Measurements from ENCODE around the gene ZNF229. TPM values are rescaled to one million over a fixed set of nuclear protein-coding genes. Genes with fewer than 3 reads are reported as not detected.
"Not testable (repeated sequence)": the region's sequence is repeated elsewhere in the genome, so short reads cannot be mapped to it uniquely, and the experiment has no call there.

ZNF229 gene
- total RNA-seq, 2 donors from 2014 or later = 0.24 TPM; not detected in 1

GRCh38 chr19:44401139-44402115 lies 46.8 kb downstream of the ZNF229 start, which contains the start of gene ZNF285:
Gene ZNF285 (minus strand): TSS chr19:44401608. CDS start chr19:44397213, 4,395 bp downstream.
- Mint-ChIP-seq H3K4me3 (peak within 1 kb of the TSS; percentile 97), H3K36me3 (peaks cover 38% of the 10 kb centered on the region), H3K27ac (peak within 1 kb of the TSS; percentile 59 to 72), H3K27me3 (peaks cover 0 to 8% of the 10 kb centered on the region in 2 donors), H3K4me1 (ENCODE audit: low read depth in 2 of 2) (peaks cover 6 to 7% of the 10 kb centered on the region in 2 donors), H3K9me3 (peaks cover 25% of the 10 kb centered on the region)
- DNase-seq (ENCODE audit: low spot score) (peak; percentile 90), ATAC-seq (peak; percentile 92 to 97)

- H3K27me3 Mint-ChIP-seq; ATAC-seq; H3K4me3 Mint-ChIP-seq; H3K4me1 Mint-ChIP-seq (ENCODE audit: low read depth in 2 of 2); H3K27ac Mint-ChIP-seq; DNase-seq (ENCODE audit: low spot score): not testable (repeated sequence)
- peaks cover 32% of the 10 kb centered on the region for H3K9me3 Mint-ChIP-seq
- peaks cover 37% of the 10 kb centered on the region for H3K36me3 Mint-ChIP-seq
Measured at GRCh38 chr19:44389268-44389667, 59.0 kb downstream of the ZNF229 start.

Other genes with a start within 250 kb of the ZNF229 start
- gene ZNF227, start 235.9 kb downstream of the ZNF229 start, total RNA-seq = 10 to 100 TPM; 25.9 to 26.0 TPM
- not detected for gene ZNF233, start 188.6 kb downstream of the ZNF229 start, total RNA-seq
- 1 to 10 TPM; 8.3 to 9.0 TPM for gene ZNF235, start 143.4 kb downstream of the ZNF229 start, total RNA-seq
- gene ZNF112, start 91.8 kb downstream of the ZNF229 start, total RNA-seq = not detected
- 1 to 10 TPM in 1 of 2 donors, under 1 TPM in 1; 0.20 to 1.5 TPM for gene ZNF285, start 46.9 kb downstream of the ZNF229 start, total RNA-seq
- 1 to 10 TPM; 9.2 to 9.3 TPM for gene ZNF180, start 52.0 kb upstream of the ZNF229 start, total RNA-seq
- not detected for gene CEACAM20, start 81.2 kb upstream of the ZNF229 start, total RNA-seq
- not detected for gene IGSF23, start 165.1 kb upstream of the ZNF229 start, total RNA-seq
- 10 to 100 TPM; 11.7 to 20.3 TPM for gene PVR, start 195.4 kb upstream of the ZNF229 start, total RNA-seq
- gene CEACAM19, start 223.0 kb upstream of the ZNF229 start, total RNA-seq = 1 to 10 TPM; 1.6 to 1.9 TPM

All from natural killer cell treated with Interleukin-12 subunit alpha and Interleukin-12 subunit beta and Interleukin-15 and Interleukin-18, amount 100 ng/mL, for 72 hours (primary cell).